GM21576 (cell line): Measurements from ENCODE around the gene MRPS34.
"Not testable (repeated sequence)": the region's sequence is repeated elsewhere in the genome, so short reads cannot be mapped to it uniquely, and the experiment has no call there.

Experiments used
- ATAC-seq: cut with Tn5 transposase; IDR thresholded peaks from one replicate; pipeline ENCODE4 v1.9.1; 2021; ENCODE audit warnings: mild to moderate bottlenecking, moderate library complexity; ENCODE audit not compliant: unreplicated experiment

Gene MRPS34

GRCh38 chr16:1757714-1758461, 15.0 kb downstream of the MRPS34 start:
- no peak for ATAC-seq

GRCh38 chr16:1754204-1754603, 18.7 kb downstream of the MRPS34 start:
- ATAC-seq: no peak

GRCh38 chr16:1752853-1753252, 20.1 kb downstream of the MRPS34 start:
- ATAC-seq: no peak

GRCh38 chr16:1751946-1752345, 21.0 kb downstream of the MRPS34 start:
- ATAC-seq: no peak

GRCh38 chr16:1749152-1750117, 23.5 kb downstream of the MRPS34 start:
- no peak for ATAC-seq

- no peak for ATAC-seq
Observed at GRCh38 chr16:1747934-1748333, 25.0 kb downstream of the MRPS34 start.

GRCh38 chr16:1746693-1747195, 26.2 kb downstream of the MRPS34 start:
- no peak for ATAC-seq

GRCh38 chr16:1745900-1746692, 26.8 kb downstream of the MRPS34 start:
- ATAC-seq: no peak

- no peak for ATAC-seq
Observed at GRCh38 chr16:1745181-1745899, 27.6 kb downstream of the MRPS34 start.

- ATAC-seq: no peak
Observed at GRCh38 chr16:1744338-1744840, 28.5 kb downstream of the MRPS34 start.

GRCh38 chr16:1743376-1744337, 29.3 kb downstream of the MRPS34 start:
- no peak for ATAC-seq

- ATAC-seq: no peak
Observed at GRCh38 chr16:1741553-1742165, 31.3 kb downstream of the MRPS34 start.

GRCh38 chr16:1740781-1741490, 32.0 kb downstream of the MRPS34 start:
- no peak for ATAC-seq

GRCh38 chr16:1740234-1740633, 32.7 kb downstream of the MRPS34 start:
- ATAC-seq: no peak

GRCh38 chr16:1734816-1735215, 38.1 kb downstream of the MRPS34 start:
- ATAC-seq: no peak

- no peak for ATAC-seq
Observed at GRCh38 chr16:1734123-1734522, 38.8 kb downstream of the MRPS34 start.

GRCh38 chr16:1732551-1732987, 40.4 kb downstream of the MRPS34 start:
- ATAC-seq: not testable (repeated sequence)

GRCh38 chr16:1732071-1732470, 40.9 kb downstream of the MRPS34 start:
- no peak for ATAC-seq
